NCI-H2171 (cell line): Measurements from ENCODE around the gene ANGEL2.
"Not testable (repeated sequence)": the region's sequence is repeated elsewhere in the genome, so short reads cannot be mapped to it uniquely, and the experiment has no call there.

Experiments
- DNase-seq: peaks from one replicate; lab custom pipeline; 2025; lab: John Stamatoyannopoulos, UW

ANGEL2 gene

DNA sequence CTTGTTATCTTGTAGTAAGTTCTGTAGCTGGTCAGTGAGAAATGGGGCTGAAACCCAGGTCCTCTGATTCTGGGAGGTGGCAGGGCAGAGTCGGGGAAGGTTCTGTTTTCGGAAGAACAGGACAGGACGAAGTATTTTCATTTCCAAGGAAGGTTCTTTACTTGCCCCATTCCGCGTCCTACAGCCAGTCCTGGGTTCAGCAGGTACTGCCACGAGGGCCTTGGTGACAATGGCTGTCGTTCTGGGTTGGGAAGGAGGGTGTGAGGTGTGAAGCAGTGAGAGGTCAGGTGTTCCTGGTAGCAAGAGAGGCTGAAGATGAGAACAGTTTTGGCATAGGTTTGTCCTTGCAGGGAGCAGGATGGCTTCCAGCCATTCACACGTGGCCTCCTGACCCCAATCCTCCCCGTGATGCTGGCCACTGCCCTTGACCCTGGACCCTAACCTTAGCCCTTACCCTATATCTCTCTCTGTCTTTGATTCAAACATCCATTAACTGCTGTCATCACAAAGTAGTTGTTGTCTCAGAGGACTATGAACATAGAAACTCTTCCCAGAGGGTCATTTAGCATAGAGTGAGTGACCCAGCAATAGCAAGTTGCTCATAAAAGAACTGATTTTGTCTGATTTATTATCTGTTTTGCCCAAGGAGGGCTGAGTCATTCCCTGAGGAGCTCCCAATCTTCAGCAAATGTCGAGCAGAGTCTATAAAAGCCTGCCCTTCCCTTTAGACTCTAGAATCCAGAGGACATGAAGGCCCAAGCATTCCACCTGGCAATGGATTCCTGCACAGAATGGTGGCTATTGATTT lies 40.4 kb downstream of the ANGEL2 start:
- no peak for DNase-seq

GRCh38 chr1:212974711-212975110 lies 41.0 kb downstream of the ANGEL2 start:
- DNase-seq, result no peak

GRCh38 chr1:212973899-212974298 lies 41.8 kb downstream of the ANGEL2 start:
- DNase-seq, result no peak

DNA sequence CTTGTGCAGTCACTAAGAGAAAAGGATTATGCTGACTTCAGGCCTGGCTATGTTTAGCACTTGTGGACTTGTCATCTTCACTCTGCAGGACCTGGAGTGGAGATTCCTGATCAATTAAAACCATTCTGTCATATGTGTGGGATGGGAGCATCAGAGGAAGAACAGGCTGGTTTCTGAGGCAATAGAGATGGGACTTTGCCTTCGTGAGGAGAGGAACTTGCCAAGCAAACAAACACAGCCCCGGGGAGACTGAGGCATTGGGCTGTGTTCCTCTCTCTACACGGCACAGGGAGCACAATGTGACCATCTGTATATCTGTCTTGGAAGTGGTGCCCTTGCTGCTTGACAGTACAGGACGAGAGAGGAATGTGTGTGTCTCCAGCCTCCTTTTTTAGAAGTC lies 42.2 kb downstream of the ANGEL2 start:
- DNase-seq, result no peak

GRCh38 chr1:212971312-212971711 lies 44.4 kb downstream of the ANGEL2 start:
- no peak for DNase-seq

DNA sequence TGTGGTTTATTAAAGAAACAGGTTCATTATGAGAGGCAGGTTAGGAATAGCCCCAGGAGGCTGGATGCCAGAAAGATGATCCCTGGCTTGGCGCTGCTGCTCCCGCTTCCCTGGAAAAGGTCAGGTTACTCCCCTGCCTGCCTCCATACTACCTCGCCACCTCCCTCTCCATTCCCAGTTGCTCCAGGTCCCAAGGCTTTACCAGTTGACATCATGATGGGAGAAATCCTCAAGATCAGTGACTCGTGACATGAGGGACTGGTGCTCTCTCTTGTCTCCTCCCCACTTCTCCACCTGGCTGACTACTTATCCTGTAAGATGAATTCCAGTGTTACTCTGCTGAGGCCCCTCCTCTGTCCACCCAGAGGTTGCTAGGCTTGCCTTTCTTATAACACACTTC lies 45.6 kb downstream of the ANGEL2 start:
- DNase-seq, result no peak

GRCh38 chr1:212968368-212968863 lies 47.3 kb downstream of the ANGEL2 start:
- DNase-seq, result peak; percentile 93

DNA sequence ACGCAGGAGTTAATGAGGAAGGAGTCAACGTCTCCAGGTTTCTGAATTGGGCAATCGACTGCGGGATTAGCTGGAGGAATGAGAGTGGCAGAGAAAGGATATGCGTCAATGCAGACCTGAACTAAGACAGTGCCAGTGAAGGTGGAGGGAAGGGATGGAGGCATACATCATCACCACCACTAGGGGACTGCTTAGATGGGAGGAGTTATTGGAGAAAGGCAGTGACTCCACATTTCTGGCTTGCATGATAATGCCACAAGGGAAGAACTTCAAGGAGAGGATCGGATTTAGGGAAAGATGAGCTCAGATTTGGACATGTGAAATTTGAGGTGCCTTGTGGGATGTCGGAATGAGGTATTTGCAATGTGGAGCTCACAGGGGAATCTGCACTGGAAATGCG lies 47.9 kb downstream of the ANGEL2 start:
- DNase-seq, result peak; percentile 56

DNA sequence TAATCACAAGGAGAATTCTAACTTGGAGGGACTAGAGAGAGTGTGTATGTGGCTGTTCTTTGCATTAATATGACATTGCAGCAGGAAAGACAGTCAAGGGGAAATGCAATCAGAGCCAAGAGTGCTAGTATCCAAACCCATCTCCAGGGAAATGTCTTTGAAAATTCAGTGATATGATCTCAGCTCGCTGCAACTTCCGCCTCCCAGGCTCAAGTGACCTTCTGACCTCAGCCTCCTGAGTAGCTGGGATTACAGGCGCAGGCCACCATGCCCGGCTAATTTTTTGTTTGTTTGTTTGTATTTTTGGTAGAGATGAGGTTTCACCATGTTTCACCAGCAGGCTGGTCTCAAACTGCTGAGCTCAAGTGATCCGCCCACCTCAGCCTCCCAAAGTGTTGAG lies 49.1 kb downstream of the ANGEL2 start:
- DNase-seq, result no peak

GRCh38 chr1:212964993-212965392 lies 50.7 kb downstream of the ANGEL2 start:
- DNase-seq, result not testable (repeated sequence)

DNA sequence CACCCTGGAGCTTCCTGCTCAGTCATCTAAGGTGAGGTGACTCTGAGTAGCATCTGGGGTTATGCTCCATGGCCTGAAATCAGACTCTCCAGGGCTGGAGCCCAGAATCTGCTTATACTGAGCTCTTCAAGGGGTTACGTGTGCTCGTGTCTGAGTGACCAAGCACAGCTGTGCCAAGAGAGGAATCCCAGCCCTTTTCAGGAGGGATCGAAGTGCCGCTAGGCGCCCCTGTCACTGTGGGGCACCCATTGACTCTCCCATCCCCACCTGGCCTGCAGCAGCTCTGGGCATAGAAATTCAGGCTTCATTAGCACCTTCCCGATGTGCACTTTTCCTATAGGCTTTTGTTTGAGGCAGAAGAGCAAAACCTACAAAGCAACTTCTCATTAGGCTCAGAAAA lies 51.6 kb downstream of the ANGEL2 start:
- DNase-seq, result no peak

GRCh38 chr1:212962509-212962908 lies 53.2 kb downstream of the ANGEL2 start:
- DNase-seq, result no peak

GRCh38 chr1:212960932-212961331 lies 54.7 kb downstream of the ANGEL2 start:
- no peak for DNase-seq

GRCh38 chr1:212959266-212960220 lies 56.1 kb downstream of the ANGEL2 start:
- DNase-seq, result no peak

- no peak for DNase-seq
Observed at GRCh38 chr1:212958175-212958574, 57.5 kb downstream of the ANGEL2 start.

DNA sequence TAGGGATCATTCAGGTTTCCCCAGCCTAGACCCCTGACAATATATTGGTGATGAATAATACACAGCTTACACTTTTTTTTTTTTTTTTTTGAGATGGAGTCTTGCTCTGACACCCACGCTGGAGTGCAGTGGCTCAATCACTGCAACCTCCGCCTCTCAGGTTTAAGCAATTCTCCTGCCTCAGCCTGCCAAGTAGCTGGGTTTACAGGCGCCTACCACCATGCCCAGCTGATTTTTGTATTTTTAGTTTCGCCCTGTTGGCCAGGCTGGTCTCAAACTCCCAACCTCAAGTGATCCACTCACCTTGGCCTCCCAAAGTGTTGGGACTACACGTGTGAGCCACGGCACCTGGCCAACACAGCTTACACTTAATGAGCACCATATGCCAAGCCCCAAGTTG lies 58.1 kb downstream of the ANGEL2 start:
- no peak for DNase-seq

DNA sequence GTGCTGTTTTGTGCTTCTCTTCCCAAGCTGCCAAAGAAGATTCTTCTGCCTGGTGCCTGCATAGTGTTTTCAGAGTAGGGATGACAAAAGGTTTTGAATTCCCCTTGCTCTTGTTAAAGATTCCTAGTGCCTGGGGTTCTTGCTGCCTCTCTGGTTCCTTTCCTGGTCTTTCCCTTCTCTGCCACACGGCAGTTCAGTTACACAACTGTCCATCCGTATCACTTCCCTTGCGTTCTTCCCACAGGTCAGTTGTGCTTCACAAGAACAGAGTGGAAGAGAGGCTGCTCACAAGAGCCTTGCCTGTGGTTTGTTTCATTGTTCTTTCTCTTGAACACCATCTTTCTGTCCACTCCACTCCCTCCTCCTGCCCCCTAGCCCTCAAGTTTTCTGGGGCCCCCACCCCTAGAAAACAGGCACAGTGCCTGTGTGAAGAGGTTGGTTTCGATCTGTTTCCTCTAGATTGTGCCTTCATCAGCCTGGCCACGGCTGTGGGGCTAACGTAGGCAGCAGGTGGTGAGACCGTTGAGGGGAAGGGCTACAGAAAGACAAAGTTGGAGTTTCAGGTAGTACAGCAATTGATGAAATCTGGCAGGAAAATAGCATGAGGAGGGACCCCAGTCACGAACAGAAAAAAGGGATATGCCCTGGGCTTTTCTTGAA lies 59.6 kb downstream of the ANGEL2 start:
- DNase-seq, result no peak

- no peak for DNase-seq
Observed at GRCh38 chr1:212955098-212955497, 60.6 kb downstream of the ANGEL2 start.

GRCh38 chr1:212954514-212954913 lies 61.2 kb downstream of the ANGEL2 start:
- DNase-seq, result no peak

DNA sequence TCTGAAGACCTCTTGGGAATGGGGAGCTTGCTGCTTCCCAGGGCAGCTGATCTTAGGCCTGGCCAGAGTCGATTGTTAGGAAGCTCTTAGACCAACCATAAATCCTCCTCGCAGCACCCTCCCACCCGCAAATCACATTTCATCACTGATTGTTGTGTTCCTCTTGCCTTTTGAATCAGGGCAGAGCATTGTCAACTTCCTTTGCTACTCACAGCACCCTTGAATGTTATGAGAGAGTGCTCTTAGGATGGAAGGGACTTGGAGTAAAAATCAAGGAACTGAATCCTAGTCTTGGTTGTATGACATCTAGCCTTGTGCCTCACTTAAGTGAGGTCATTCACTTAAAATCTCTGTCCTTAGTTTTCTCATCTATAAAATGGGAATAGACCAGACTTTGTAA lies 62.3 kb downstream of the ANGEL2 start:
- DNase-seq, result no peak

DNA sequence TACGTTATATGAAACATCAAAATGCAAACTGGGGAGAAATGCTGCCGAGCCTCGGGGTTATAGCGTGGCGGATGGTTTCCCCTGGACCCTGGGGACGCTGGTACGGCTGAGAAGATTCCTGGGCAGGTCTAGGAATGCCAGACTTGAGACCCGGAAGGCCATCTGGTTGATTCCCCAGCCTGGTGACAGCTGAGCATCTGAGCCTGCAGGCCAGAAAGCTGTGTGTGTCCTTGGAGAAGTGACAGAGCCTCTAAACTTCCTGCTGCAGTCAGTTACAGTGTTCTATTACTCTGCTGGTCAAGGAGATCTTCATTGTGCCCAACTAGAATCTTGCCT lies 63.1 kb downstream of the ANGEL2 start:
- DNase-seq, result no peak

DNA sequence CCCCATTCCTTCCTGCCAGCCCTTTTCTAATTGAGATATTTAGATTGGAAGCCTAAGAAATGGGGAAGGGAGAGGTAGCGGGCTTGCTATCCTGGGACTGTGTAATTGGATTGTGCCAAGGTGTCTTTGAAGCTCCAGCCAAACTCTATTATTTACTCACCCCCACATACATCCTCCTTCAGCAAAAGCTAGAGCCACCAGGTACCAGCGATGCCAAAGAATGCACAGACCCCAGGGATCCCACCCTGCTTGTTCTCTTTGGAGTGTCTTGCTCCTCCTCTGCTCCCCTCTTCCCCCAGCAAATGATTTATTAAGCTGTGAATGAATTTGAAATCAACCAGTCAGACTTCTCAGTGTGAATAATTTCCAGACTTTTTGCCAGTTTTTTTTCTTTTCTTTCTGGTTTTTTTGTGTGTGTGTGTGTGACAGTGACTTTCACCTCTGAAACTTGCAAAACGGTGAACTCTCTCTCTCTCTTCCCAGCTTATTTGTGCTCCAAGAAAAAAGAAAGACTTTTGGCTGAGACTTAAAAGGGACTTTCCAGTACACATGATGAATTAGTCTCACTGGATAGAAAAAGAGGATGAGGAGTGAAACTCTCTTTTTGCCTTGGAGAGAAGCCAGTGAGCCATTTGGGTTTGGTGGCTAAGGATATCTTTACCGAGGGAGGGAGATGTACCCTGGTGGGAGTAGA lies 63.6 kb downstream of the ANGEL2 start:
- no peak for DNase-seq
